ENCODE measurements around the gene GABBR2.
"Not testable (repeated sequence)": the region's sequence is repeated elsewhere in the genome, so short reads cannot be mapped to it uniquely, and the experiment has no call there.

The GABBR2 gene

DNA sequence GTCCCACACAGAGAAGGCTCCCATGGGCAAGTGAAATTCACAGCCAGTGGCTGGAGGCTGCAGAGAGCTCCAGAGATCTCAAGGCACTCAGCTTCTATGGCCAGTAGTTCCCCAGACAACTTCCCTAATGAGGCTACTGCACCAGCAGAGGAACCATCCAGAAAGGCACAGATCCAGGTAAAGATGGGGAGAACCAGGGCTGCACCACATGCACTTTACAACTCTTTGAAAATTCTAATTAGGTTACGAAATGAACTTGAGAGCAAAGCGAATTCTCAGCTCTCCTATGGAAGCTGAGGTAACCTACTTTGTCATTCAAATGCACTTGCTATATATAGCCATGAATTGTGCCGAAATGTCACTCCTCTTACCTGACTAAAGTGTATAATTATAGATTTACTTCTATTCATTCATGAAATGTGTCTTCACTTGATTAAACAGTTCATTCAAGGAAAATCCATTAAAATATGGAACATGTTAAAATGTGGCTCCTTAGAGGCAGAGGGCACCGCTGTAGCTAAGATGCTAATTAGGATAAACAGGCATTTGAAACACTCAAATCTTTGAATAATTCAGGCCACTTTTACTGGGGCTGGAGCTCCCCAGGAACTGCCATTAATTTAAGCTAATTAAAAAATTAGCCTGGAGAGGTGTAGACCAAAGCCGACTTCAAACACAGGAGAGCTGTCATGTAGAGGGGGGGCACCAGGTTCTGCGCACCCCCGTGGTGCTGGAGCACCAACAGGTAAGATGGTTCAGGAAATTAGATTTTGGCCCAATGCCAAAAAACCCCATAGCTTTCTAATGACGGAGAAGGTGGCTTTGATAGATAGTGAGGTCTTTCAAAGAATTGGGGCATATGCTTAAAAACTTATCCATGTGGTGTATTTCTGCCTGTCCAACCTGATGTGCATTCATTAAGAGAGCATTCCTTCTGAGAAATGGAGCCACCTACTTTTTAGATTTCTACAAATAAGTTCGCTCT is 204.1 kb downstream of the GABBR2 start:
- DNase-seq: no peak

DNA sequence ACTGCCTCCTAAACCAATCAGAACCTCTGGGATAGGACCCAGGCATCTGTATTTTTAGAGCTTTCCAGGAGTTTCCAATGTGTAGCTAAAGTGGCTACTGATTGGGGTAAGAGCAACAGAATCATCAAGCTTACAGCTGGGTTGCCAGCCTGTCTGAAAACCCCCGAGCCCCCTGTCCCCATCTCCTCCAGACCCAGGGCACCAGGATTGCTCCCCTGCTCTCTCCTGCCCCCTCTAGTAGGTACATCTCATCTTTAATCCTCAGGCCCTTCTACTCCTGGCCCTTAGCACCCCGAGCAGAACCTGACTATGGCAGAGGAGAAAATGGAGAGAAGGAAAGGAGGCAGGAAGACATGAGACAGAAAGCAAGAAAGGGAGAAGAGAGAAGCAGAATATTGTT is 204.9 kb downstream of the GABBR2 start:
- no peak for DNase-seq

DNA sequence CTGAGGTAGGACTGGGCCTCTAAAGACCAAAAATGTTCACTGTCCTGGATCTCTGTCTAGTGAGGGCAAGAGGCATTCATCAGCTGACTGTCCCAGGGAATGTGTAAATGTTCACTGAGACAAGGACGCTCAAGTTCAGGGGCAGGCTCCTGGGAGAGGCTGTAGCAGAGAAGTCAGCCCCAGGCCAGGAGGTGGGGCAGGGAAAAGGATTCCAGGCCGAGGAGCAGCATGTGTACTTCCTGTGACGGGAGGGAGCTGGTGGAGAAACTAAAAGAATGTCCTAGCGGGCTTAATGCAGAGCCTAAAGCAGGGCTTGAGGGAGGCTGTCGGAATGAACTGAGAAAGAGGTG is 205.8 kb downstream of the GABBR2 start:
- DNase-seq: no peak

DNA sequence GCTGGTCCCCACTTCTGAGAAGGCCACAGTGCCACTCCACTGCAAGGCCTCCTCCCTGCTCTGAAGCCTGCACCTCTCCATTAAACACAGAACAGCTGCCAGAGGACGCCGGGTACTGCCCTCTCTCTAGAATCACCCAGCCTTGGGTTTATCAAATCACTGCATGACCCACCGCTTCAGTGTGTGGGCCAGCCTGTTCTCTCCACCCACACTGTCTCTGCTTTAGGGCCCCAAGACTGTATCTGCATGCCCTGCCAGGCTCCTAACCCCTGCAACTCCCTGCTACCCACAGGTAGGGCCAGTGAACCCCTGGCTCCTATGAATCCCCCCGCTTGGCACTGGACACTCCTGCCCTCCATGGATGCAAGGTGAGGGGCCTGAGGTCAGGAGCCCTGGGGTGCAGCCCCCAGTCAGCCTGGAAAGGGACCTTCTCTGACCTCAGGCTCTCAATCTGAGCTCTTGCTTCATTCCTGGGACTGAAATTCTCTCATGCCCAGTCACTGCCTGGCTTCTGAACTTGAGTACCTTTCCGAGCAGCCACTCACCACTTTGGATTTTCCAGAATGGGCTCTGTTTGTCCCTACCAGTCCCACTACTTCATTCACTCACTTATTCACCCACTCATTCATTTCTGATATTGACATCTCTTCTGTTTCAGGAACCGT is 206.3 kb downstream of the GABBR2 start:
- no peak for DNase-seq

DNA sequence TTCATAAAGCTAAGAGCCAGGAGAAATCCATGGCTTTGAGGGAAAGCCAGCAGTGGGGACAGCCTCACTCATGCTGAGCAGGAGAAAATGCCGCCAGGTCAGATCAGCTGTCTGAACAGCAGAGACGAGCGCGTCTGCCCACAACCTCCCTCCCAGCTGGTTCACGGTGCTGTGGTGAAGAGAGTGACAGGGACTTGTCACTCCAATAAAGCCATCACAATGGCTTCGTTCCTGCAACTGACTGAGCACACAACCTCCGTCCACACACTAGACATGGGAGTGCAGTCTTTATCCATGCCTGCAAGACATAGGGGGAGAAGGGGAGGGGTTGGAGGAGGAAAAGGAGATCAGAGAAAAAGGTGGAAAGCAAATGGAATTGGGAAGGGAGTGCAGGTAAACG is 206.9 kb downstream of the GABBR2 start:
- no peak for DNase-seq

DNA sequence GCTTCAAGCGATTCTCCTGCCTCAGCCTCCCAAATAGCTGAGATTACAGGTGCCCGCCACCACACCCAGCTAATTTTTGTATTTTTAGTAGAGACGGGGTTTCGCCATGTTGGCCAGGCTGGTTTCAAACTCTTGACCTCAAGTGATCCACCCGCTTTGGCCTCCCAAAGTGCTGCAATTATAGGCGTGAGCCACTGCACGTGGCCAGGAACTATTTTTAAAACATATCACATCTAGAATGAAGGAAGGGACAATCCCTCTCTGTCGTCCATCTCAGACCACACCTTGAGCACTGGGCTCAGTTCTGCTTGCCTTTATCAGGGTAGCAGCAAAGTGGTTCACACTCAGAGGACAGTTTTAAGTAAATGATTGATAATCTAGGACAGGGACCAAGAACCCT is 207.5 kb downstream of the GABBR2 start:
- not testable (repeated sequence) for DNase-seq

DNA sequence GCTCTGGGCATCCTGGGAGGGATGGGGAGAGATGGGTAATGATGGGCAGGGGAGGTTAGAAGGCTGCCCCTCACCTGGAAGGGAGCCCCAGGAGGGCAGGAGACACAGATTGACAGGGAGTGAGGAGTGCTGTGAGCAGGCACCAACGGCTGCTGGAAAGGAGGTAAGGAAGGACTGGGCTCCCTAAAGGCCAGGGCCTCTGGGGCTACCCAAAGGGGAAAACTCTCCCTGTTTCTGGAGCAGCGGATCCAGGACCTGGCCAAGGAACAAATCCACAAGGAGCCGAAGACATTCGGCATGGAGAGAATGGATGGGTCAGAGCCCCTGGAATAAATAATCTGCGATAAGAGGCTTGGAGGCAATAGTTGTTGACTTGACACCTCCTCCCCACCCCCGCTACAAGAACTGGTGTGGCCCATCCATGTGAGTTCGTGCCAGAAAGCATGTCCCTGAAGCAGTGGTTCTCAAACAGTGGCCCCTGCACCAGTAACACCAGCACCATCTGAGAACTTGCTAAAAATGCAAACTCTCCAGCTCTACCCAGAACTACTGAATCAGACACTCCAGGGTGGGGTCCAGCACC is 208.3 kb downstream of the GABBR2 start:
- DNase-seq: no peak

DNA sequence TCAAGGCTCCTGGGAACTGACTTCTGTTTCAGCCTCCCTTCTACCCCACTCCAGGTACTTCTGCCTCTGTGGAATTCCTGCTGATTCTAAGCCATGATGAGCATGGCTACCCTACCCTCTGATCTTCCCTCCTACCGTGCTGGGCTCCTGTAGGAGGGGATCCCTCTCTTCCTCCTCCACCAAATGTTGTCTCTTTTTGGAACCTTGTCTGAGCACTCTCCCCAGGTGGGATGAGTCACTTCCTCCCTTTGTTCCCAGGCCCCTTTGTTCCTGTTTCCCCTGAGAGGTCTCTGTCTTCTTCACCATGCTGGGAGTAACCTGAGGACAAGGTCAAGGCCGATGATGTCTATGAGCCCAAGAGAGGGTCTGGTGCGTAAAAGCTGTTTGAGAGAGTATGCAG is 213.2 kb downstream of the GABBR2 start:
- no peak for DNase-seq

DNA sequence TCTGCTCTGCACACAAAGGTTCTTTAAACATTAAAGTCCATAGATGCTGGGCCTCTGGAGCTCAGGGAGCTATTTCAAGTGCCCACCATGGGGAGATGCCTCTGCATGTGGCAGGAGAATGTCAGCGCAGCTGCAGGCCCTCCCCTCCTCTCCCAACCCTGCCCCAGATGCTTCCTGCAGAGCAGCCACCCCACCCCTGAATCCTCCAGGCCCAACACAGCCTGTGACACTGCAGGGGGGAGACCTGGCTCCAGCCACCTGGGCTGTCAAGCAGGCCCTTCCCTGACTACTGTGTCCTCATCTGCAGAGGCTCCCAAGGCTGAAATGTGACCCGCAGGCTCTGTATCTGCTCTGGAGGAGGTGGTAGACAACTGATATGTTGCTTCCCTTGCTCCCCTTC is 213.9 kb downstream of the GABBR2 start:
- no peak for DNase-seq

DNA sequence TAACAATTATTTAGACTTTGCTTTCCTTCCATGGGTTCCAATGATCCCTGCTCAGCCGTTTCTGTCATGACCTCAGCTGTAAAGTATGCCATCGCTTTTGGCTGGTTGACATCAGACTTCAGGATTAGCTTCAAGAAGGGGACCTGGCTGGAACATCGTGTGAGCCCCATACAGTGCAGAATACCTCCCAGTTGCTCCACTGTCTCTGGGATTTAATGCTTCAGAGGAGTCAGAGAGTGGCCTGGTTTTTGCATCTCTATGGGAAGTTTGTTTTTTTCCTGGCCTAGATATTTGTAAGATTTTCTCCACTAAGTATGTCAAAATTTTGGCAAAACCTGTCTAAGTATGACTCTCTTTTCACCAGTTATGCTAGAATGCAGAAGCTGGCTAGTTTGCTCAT is 216.9 kb downstream of the GABBR2 start:
- DNase-seq: no peak

DNA sequence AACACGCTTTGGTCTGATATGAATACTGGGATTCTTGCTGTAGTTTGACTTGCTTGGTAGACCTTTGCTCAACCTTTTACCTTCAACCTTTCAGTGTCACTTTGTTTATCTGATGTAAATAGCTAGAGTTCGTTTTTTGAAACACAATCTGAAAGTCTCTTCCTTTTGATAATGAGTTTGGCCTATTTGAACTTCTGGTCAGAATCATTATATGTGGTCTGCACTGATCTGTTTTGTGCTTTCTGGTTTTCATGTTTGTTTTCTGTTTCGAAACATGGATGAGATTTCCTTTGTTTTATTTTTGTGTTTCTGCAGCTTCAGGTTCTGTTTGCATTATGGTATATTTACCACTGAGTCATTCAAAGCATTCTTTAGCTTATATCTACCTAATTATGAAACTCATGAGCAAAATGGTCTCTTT is 217.5 kb downstream of the GABBR2 start:
- DNase-seq: no peak

DNA sequence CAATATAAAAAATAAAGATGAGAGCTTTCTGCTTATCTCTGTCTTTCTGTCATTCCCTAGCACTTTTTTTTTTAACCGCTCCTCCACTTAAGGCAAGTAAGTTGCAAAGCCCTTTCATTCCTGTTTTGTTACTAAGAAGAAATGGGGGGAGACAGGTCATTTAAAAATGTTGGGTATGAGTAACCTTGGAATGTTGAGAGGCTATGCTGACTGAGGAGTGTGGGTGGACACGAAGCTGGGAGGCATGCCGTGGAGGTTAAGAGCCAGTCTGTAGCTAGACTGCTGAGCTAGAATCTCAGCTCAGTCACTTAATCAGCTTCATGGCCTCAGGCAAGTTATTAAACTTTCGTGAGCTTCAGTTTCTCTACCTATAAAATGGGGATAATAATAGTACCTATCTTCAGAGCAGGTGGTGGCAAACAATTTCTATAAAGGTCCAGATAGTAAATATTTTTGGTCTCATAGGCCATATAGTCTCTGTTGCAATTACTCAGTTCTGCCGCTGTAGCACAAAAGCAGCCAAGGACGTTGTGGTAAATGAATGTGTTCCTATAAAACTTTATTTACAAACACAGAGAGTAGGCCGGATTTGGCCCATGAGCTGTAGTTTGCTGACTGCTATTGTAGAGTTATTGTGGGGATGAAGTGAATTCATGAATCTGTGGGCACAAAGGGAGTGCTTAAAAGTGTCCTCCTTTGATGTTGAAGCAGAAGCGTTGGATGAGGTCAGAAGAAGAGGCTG is 220.0 kb downstream of the GABBR2 start:
- DNase-seq: no peak

DNA sequence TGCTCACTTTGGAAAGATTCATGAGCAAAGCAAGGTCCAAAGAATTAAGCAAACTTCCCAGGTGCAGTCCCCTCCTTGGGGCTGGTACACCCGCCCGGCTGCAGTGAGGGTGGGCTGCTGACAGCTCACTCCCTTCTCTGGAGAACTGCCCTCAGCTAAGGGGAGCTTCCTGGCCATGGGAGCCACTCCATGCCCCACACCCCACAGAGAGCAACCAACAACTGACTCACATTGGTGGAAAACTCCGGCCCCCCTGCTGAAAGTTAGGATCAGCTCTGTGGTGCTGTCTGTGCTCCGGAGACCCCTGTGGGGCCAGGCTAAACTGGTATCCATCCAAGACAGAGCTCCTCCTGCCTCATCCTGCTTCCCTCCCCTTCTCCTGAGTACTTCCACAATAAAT is 223.0 kb downstream of the GABBR2 start:
- no peak for DNase-seq

DNA sequence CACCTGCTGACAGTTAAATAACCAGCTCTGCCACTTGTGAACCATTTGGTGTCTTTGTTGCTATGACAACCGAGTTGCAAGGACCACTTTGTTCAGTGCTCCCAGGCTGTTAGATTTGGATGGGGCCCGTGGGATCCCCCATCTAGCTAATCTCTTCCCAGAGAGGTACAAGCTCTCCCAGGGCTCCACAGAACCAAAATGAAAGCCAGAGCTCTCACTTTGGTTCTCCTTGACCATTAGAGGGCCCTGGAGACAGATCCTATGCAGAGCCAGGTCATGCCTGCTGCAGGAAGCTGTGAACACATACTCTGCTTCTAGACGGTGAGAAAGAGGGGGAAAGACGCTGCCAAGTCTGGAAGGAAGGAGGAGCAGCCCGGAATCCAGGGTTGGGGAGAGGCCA is 224.6 kb downstream of the GABBR2 start:
- no peak for DNase-seq

DNA sequence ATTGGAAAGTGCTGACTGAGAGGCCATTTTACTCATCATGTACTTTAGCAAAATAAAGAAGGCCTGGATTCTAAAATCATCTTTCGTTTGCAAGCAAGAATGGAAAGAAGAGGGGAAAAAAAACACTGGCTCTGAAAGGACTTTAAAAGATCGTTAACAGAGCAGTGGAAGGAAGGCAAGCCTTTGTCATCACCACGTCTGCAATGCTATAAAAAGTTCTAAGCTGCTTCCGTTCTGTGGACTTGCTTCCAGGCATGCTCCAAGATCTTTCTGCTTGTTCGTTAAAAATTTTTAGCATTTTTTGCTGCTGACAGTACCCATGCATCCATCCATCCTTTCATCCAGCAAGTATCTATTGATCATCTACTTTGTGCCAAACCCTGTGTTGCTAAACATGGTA is 226.5 kb downstream of the GABBR2 start:
- DNase-seq: no peak

DNA sequence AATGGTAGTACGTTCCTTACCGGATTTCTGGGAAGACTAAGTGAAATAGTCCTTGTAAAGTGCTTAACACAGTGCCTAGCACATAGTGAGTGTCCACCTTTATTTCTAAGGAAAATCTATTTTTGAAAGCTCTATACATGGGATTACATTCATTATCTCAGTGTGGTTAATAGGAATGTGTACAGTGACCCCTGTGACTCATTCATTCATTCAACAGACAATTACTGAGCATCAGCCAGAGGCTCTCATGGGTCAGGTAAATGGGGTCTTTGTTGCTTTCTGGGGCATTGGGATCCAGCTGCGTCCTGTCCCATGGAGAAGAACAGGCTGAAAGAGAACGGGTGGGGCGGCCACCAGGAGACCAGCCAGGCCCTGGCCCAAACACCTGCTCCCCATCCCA is 227.1 kb downstream of the GABBR2 start:
- no peak for DNase-seq

DNA sequence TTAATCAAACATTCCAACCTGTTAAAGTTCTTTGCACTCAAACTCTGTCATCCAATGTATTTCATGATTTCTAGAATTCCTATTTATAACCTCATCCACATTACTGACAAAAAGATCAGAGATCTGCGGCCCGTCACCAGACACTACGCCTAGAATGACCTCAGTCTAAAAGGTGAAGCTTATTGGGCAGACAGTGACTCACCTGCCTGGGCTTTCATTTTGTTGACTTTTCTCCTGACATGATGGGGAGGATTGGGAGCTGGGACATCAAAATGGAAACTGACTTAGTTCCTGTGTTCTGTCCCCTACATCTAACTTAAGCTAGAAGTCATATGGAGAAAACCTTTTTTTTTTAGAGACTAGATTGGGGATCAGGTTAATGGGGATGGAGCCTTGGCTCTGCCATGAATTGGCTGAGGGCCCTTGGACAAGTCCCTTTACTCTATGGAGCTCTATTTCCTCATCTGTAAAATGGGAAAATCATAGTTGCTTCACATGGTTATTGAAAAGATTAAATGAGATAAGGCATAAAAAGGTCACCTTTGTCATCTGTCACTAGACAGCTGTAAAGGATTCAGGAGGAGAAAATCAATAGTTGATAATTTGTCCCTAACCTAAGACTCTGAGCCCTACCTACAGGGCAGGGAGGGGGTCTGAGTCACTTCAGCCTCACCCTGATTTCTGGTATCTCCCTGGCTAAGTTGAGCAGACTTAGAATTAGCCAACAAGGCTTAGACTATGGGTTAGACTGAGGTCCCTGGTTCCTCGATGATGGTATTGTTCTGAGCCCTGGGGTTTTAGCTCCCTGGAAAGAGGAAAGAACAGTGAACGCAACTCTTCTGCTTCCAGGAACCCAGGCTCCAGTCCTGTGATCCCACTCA is 228.5 kb downstream of the GABBR2 start:
- no peak for DNase-seq

DNA sequence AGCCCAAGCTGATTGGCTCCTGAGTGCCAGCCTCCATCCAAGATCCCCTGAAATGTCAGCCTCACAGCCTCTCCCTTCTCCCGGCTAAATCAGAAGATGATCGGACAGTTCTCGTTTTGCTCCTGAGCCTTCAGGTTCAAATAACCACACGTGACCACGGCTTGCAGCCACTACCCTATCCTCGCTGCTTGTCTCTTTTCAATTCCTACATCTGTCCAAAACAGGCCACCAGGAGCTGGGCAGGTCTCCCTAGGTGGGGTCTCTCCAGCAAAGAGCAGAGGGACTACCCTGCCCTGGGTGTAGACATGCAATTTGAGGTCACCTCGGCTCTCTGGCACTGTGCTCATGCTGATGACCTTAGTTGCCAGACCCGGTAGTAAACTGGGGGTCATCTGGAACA is 229.3 kb downstream of the GABBR2 start:
- DNase-seq: no peak

DNA sequence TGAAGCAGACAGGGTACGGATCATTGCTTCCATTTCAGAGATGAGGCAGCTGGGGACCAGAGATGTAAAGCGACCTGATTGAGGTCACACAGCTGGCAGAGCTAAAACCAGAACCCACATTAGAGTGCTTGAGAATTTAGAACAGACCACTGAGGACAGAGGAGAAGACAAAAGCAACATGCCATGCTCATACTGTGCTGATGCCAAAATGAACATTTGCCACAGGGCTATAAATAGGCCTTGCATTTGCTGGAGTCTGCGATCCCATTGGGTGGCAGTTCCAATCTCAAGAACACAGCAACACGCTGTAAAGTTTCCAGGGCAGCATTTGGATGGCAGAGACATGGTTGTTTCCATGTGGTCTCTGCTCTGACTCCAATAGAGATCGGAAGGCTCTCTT is 230.9 kb downstream of the GABBR2 start:
- DNase-seq: no peak

DNA sequence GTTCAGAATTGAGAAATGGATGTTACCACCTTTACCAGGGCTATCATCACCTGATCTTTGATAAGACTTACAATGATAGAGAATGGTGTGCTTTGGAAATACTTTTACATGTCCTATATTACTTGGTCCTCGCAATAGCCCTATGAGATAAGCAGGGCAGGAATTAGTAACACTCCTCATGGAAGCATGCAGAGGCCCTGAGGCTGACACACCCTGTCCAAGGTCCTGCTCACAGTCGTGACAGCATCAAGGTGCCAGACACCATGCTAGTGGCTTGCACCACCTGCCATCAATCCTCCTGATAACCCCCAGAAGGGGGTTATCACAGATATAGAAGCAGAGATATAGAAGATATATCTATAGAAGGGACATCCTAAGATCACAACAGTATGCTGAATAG is 236.5 kb downstream of the GABBR2 start:
- no peak for DNase-seq

DNA sequence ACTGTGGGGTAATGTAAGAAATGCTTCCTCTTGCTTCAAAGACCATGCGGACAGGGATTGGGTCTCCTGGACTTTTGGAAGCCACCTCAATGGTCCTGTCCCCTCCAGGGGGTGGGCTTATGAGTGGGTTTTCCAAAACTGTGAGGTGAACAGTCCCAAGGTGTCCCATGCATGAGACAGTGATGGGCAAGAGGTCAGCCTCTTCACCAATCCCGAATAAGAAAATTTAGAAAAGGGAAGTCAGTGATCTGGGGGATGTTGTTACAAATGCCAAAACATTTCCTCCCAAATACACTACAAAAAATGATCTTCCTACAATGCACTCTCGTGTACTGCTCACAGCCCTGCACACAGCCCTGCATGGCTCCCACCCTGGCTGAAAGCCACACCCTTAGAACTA is 237.6 kb downstream of the GABBR2 start:
- no peak for DNase-seq

DNA sequence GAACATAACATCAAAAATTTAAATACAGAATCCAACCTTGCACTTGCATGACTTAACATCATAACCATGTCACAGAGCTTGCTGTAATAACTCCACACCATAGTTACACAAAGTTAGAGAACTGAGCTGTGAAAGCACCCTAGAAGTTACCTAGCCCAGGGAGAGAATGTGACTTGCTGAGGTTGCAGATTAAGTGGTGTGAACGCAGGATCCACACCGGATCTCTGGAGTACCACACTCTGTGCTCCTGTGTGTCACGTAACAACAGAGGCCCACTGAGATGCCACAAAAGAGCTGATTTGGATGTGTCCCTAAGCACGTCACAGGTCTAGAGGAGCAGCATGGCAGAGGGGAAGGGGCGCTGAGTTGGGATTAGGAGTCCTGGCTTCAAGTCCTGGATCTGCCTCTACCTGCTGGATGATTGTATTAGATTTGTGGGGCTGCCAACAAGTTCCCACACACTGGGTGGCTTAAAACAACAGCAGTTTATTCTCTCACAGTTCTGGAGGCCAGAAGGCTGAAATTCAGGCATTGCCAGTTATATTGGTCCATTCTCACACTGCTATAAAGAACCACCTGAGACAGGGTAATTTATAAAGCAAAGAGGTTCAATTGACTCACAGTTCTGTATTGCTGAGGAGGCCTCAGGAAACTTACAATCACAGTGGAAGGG is 240.0 kb downstream of the GABBR2 start:
- DNase-seq: no peak
